GM18870 (cell line): Measurements from ENCODE around the gene PROSER1.
"Not testable (repeated sequence)": the region's sequence is repeated elsewhere in the genome, so short reads cannot be mapped to it uniquely, and the experiment has no call there.

ENCODE experiments used
- ATAC-seq: cut with Tn5 transposase; IDR thresholded peaks from one replicate; pipeline ENCODE4 v1.9.1; 2021; ENCODE audit warnings: moderate library complexity; ENCODE audit not compliant: unreplicated experiment

PROSER1 gene

GRCh38 chr13:39032150-39032549 lies 5.7 kb downstream of the PROSER1 start:
- no peak for ATAC-seq

GRCh38 chr13:39025433-39025839 lies 12.5 kb downstream of the PROSER1 start:
- ATAC-seq = no peak

- no peak for ATAC-seq
Observed at GRCh38 chr13:39023761-39024160, 14.1 kb downstream of the PROSER1 start.

GRCh38 chr13:39023316-39023715 lies 14.6 kb downstream of the PROSER1 start:
- no peak for ATAC-seq

GRCh38 chr13:39020853-39021462 lies 16.9 kb downstream of the PROSER1 start:
- no peak for ATAC-seq

- ATAC-seq = peak; percentile 66
Observed at GRCh38 chr13:39016787-39017186, 21.1 kb downstream of the PROSER1 start.

GRCh38 chr13:39016087-39016486 lies 21.8 kb downstream of the PROSER1 start:
- ATAC-seq = peak; percentile 96

GRCh38 chr13:39013462-39013861 lies 24.4 kb downstream of the PROSER1 start:
- ATAC-seq = no peak

- no peak for ATAC-seq
Observed at GRCh38 chr13:39012608-39013007, 25.3 kb downstream of the PROSER1 start.

- ATAC-seq = not testable (repeated sequence)
Observed at GRCh38 chr13:39006371-39007111, 31.3 kb downstream of the PROSER1 start.

GRCh38 chr13:38998739-38999138 lies 39.1 kb downstream of the PROSER1 start:
- ATAC-seq = no peak

GRCh38 chr13:38993381-38993780 lies 44.5 kb downstream of the PROSER1 start:
- no peak for ATAC-seq

- no peak for ATAC-seq
Observed at GRCh38 chr13:38990693-38991092, 47.2 kb downstream of the PROSER1 start, which contains the start of gene STOML3. Gene STOML3, minus strand, starts transcription at chr13:38990831. Its CDS starts 110 bp downstream, at chr13:38990721.

GRCh38 chr13:38981096-38981495 lies 56.8 kb downstream of the PROSER1 start:
- ATAC-seq = no peak

- no peak for ATAC-seq
Observed at GRCh38 chr13:38980750-38981078, 57.2 kb downstream of the PROSER1 start.

GRCh38 chr13:38979891-38980749 lies 57.8 kb downstream of the PROSER1 start:
- ATAC-seq = no peak

- ATAC-seq = no peak
Observed at GRCh38 chr13:38970380-38971051, 67.4 kb downstream of the PROSER1 start.

- no peak for ATAC-seq
Observed at GRCh38 chr13:38969187-38969586, 68.7 kb downstream of the PROSER1 start.

GRCh38 chr13:38967446-38967845 lies 70.4 kb downstream of the PROSER1 start:
- no peak for ATAC-seq

- ATAC-seq = no peak
Observed at GRCh38 chr13:38965281-38965680, 72.6 kb downstream of the PROSER1 start.

GRCh38 chr13:38960175-38960574 lies 77.7 kb downstream of the PROSER1 start:
- no peak for ATAC-seq
